ENCODE measurements around the gene RBP3.

GRCh38 chr10:47348138-47348651 lies at the start of gene RBP3:
- TF ChIP-seq GATA2 (IDR thresholded peaks at IDR 0.05; ENCODE audit: low read depth, low read length) (peak; percentile 56), GATA3 (IDR thresholded peaks at IDR 0.05; ENCODE audit: low read depth, low read length) (no peak)
